IMR-90 (cell line): Measurements from ENCODE around the gene TTC7B.

Experiments used
- BHLHE40 ChIP-seq: fragments of 150-350 bp; IDR thresholded peaks from 2 replicates; pipeline ENCODE4 v1.6.1; 2016; ENCODE audit warnings: mild to moderate bottlenecking, low read depth, low read length
- CEBPB ChIP-seq: IDR thresholded peaks from 2 replicates; pipeline ENCODE4 v1.6.1; 2012; ENCODE audit warnings: low read depth, low read length, improper control_type of control experiment
- CTCF ChIP-seq: conservative IDR thresholded peaks from 2 replicates; pipeline ENCODE4 v1.5.1; 2012; ENCODE audit warnings: mild to moderate bottlenecking, low read depth, low read length, improper control_type of control experiment
- FOS ChIP-seq: fragments of 150-350 bp; IDR thresholded peaks from 2 replicates; pipeline ENCODE4 v1.6.1; 2016; ENCODE audit warnings: low read depth, low read length
- MXI1 ChIP-seq: IDR thresholded peaks from 2 replicates; pipeline ENCODE4 v1.6.1; 2012; ENCODE audit warnings: low read depth, mild to moderate bottlenecking, low read length, moderate library complexity, borderline replicate concordance
- POLR2A ChIP-seq: IDR thresholded peaks from 2 replicates; pipeline ENCODE4 v1.6.1; 2012; ENCODE audit warnings: mild to moderate bottlenecking, low read depth, low read length
- RAD21 ChIP-seq: IDR thresholded peaks from 2 replicates; pipeline ENCODE4 v1.6.1; 2012; ENCODE audit warnings: low read length, improper control_type of control experiment
- RFX5 ChIP-seq: IDR thresholded peaks from 2 replicates; pipeline ENCODE4 v1.8.0; 2012; ENCODE audit warnings: low read depth, mild to moderate bottlenecking, low read length, moderate library complexity
- SMC3 ChIP-seq: fragments of 150-350 bp; IDR thresholded peaks from 2 replicates; pipeline ENCODE4 v1.6.1; 2016; ENCODE audit warnings: low read depth, mild to moderate bottlenecking, antibody characterized with exemption, low read length, moderate library complexity

- TF ChIP-seq POLR2A = no peak
- no peak for TF ChIP-seq CEBPB
- no peak for TF ChIP-seq CTCF
- TF ChIP-seq FOS = no peak
- no peak for TF ChIP-seq SMC3
- no peak for TF ChIP-seq MXI1
- no peak for TF ChIP-seq RFX5
- no peak for TF ChIP-seq RAD21
- no peak for TF ChIP-seq BHLHE40
These were observed 326.9 kb downstream of the TTC7B start for GRCh38 chr14:90489306-90489705.
